Activated naive CD8-positive, alpha-beta T cell (primary cell): ENCODE data around the gene GPR52.
"Not testable (repeated sequence)": the region's sequence is repeated elsewhere in the genome, so short reads cannot be mapped to it uniquely, and the experiment has no call there.

Source experiments
- H3K27ac Mint-ChIP-seq: one replicate; pipeline ENCODE4 v1.8.0; 2021; ENCODE audit warnings: mixed read lengths
- H3K27me3 Mint-ChIP-seq: one replicate; pipeline ENCODE4 v1.8.0; 2021; ENCODE audit warnings: mixed read lengths
- H3K36me3 Mint-ChIP-seq: one replicate; pipeline ENCODE4 v1.8.0; 2021; ENCODE audit warnings: mixed read lengths
- H3K4me1 Mint-ChIP-seq: one replicate; pipeline ENCODE4 v1.8.0; 2021; ENCODE audit warnings: low read depth, mixed read lengths
- H3K4me3 Mint-ChIP-seq: one replicate; pipeline ENCODE4 v1.8.0; 2021; ENCODE audit warnings: mild to moderate bottlenecking, mixed read lengths
- H3K9me3 Mint-ChIP-seq: one replicate; pipeline ENCODE4 v1.8.0; 2021; ENCODE audit warnings: low read depth, mixed read lengths

The GPR52 gene

DNA sequence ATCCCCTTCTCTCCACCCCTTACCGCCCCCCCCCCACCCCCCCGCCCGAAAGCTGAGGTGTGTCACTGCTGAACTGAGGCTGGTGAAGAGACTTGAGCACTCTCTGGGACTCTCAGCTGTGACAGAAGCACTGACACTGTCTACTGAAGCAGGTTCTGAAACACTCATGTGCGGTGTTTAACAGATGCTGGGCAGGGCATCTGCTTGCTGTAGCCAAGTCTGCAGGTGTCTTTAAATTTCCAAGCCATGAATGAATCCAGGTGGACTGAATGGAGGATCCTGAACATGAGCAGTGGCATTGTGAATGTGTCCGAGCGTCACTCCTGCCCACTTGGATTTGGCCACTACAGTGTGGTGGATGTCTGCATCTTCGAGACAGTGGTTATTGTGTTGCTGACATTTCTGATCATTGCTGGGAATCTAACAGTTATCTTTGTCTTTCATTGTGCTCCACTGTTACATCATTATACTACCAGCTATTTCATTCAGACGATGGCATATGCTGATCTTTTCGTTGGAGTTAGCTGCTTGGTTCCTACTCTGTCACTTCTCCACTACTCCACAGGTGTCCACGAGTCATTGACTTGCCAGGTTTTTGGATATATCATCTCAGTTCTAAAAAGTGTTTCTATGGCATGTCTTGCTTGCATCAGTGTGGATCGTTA is at the start of gene GPR52:
TSS of gene GPR52 (plus strand) at position 99 of the 665 bp plus-strand sequence. CDS start at position 247, 148 bp downstream.
- no peaks in the 10 kb centered on the region for H3K9me3 Mint-ChIP-seq
- H3K27ac Mint-ChIP-seq = no peak within 1 kb of the TSS
- H3K4me3 Mint-ChIP-seq = no peak within 1 kb of the TSS
- no peaks in the 10 kb centered on the region for H3K27me3 Mint-ChIP-seq
- no peaks in the 10 kb centered on the region for H3K4me1 Mint-ChIP-seq
- peaks cover 3% of the 10 kb centered on the region for H3K36me3 Mint-ChIP-seq

GRCh38 chr1:174398246-174398645 is 49.5 kb upstream of the GPR52 start:
- Mint-ChIP-seq H3K27ac (no peak overlapping the region), H3K4me1 (no peaks in the 10 kb centered on the region), H3K4me3 (no peak overlapping the region), H3K9me3 (no peaks in the 10 kb centered on the region), H3K36me3 (peaks cover 53% of the 10 kb centered on the region), H3K27me3 (no peaks in the 10 kb centered on the region)

DNA sequence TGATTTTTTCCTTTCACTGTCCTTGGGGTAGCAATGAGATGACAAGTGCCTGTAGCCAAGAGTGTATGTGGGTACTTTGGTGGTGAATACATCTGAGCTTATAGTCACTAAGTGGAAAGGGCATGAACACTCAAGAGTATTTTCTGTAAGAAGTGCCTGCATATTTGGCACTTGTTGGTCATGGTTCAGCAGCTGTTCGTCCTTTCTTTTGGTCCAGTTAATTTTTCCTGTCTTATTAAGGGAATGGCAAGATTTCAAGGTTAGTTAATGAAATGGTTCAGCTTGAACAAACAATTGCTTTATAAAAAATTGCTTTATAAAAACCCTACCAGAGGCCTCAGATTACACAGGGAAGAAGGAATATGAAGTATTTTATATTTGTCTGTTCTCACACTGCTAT is 48.6 kb upstream of the GPR52 start:
- H3K27me3 Mint-ChIP-seq = no peaks in the 10 kb centered on the region
- peaks cover 49% of the 10 kb centered on the region for H3K36me3 Mint-ChIP-seq
- no peaks in the 10 kb centered on the region for H3K4me1 Mint-ChIP-seq
- no peak overlapping the region for H3K27ac Mint-ChIP-seq
- no peak overlapping the region for H3K4me3 Mint-ChIP-seq
- no peaks in the 10 kb centered on the region for H3K9me3 Mint-ChIP-seq

DNA sequence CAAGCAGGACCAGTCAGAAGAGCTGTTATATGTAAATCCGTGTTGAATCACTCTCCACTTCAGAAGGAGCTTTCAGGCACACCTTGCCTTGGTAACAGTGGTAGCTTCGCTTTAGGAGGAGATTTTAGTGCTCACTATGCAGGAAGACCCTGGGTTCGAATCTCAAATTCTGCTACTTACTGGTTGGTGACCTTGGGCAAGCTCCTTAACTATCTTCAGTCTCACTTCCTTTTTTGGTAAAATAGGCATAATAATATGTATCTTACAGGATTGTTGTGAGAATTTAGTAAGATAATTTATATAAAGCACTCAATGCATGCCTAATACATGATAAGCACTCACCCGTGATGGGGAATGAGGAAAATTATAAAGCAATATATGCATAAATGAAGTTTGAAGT is 46.7 kb upstream of the GPR52 start:
- Mint-ChIP-seq H3K27ac (no peak overlapping the region), H3K36me3 (peaks cover 51% of the 10 kb centered on the region), H3K4me1 (no peaks in the 10 kb centered on the region), H3K9me3 (no peaks in the 10 kb centered on the region), H3K27me3 (no peaks in the 10 kb centered on the region), H3K4me3 (no peak overlapping the region)

- H3K4me3 Mint-ChIP-seq = no peak overlapping the region
- H3K4me1 Mint-ChIP-seq = peaks cover 2% of the 10 kb centered on the region
- H3K9me3 Mint-ChIP-seq = peaks cover 12% of the 10 kb centered on the region
- no peaks in the 10 kb centered on the region for H3K27me3 Mint-ChIP-seq
- peaks cover 37% of the 10 kb centered on the region for H3K36me3 Mint-ChIP-seq
- no peak overlapping the region for H3K27ac Mint-ChIP-seq
Observed at GRCh38 chr1:174405219-174405618, 42.5 kb upstream of the GPR52 start.

DNA sequence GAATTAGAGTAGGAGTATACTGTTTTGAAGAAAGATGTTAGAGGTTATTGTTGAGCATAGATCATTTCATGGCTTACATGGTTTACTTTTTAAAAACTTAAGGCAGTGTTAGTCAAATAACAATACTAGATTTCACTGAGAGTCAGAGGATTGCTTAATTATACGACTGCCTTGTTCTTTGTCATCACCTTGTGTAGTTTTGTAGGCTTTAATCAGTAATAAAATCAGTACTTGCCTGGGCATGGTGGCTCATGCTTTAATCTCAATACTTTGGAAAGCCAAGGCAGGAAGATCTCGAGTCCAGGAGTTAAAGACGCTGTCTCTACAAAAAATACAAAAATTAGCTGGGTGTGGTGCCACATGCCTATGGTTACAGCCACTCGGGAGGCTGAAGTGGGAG is 41.3 kb upstream of the GPR52 start:
- peaks cover 37% of the 10 kb centered on the region for H3K36me3 Mint-ChIP-seq
- peaks cover 7% of the 10 kb centered on the region for H3K4me1 Mint-ChIP-seq
- no peak overlapping the region for H3K27ac Mint-ChIP-seq
- no peaks in the 10 kb centered on the region for H3K27me3 Mint-ChIP-seq
- peaks cover 13% of the 10 kb centered on the region for H3K9me3 Mint-ChIP-seq
- H3K4me3 Mint-ChIP-seq = no peak overlapping the region

DNA sequence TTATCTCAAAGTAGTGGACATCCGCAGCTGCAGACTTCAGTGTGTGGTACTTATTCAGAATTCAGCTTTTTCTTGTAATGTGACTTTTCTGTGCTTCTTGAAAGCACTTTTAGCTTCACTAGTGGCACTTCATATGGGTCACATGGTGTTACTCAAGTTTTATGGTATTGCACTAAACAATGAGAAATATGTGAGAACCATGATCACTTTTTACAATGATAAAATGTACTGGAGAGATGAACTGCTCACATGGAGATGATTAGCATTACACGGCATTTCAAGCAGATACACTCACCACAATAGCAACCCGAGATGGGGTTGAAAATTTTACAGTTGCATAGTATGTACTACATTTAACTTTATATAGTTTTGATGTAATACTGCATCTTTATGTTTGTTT is 40.1 kb upstream of the GPR52 start:
- Mint-ChIP-seq H3K36me3 (peaks cover 39% of the 10 kb centered on the region), H3K9me3 (peaks cover 22% of the 10 kb centered on the region), H3K4me1 (peaks cover 13% of the 10 kb centered on the region), H3K4me3 (no peak overlapping the region), H3K27me3 (no peaks in the 10 kb centered on the region), H3K27ac (no peak overlapping the region)

DNA sequence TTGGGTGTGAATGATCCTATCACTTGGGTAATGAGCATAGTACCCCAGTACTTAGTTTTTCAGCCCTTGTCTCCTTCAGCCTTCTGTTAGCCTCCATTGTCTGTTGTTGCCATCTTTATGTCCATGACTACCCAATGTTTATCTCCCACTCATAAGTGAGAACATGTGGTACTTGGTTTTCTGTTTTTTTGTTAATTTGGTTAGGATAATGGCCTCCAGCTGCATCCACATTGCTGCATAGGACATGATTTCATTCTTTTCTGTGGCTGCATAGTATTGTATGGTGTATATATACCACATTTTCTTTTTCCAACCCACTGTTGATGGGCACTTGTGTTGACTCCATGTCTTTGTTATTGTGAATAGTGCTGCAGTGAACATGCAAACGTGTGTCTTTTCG is 39.6 kb upstream of the GPR52 start:
- H3K27me3 Mint-ChIP-seq = no peaks in the 10 kb centered on the region
- peaks cover 22% of the 10 kb centered on the region for H3K9me3 Mint-ChIP-seq
- no peak overlapping the region for H3K27ac Mint-ChIP-seq
- no peak overlapping the region for H3K4me3 Mint-ChIP-seq
- H3K36me3 Mint-ChIP-seq = peaks cover 36% of the 10 kb centered on the region
- H3K4me1 Mint-ChIP-seq = peaks cover 15% of the 10 kb centered on the region

GRCh38 chr1:174409801-174410200 is 38.0 kb upstream of the GPR52 start:
- not testable (repeated sequence) for H3K4me3 Mint-ChIP-seq, H3K27me3 Mint-ChIP-seq, H3K27ac Mint-ChIP-seq
- Mint-ChIP-seq H3K9me3 (peaks cover 22% of the 10 kb centered on the region), H3K36me3 (peaks cover 30% of the 10 kb centered on the region), H3K4me1 (peaks cover 24% of the 10 kb centered on the region)

GRCh38 chr1:174413632-174414031 is 34.1 kb upstream of the GPR52 start:
- Mint-ChIP-seq H3K27me3 (no peaks in the 10 kb centered on the region), H3K9me3 (peaks cover 15% of the 10 kb centered on the region), H3K4me3 (no peak overlapping the region), H3K36me3 (peaks cover 23% of the 10 kb centered on the region), H3K27ac (no peak overlapping the region), H3K4me1 (peaks cover 22% of the 10 kb centered on the region)

- Mint-ChIP-seq H3K4me3 (no peak overlapping the region), H3K27ac (no peak overlapping the region), H3K36me3 (peaks cover 23% of the 10 kb centered on the region), H3K27me3 (no peaks in the 10 kb centered on the region), H3K9me3 (peaks cover 14% of the 10 kb centered on the region), H3K4me1 (peaks cover 25% of the 10 kb centered on the region)
Observed at GRCh38 chr1:174414203-174414602, 33.6 kb upstream of the GPR52 start.

DNA sequence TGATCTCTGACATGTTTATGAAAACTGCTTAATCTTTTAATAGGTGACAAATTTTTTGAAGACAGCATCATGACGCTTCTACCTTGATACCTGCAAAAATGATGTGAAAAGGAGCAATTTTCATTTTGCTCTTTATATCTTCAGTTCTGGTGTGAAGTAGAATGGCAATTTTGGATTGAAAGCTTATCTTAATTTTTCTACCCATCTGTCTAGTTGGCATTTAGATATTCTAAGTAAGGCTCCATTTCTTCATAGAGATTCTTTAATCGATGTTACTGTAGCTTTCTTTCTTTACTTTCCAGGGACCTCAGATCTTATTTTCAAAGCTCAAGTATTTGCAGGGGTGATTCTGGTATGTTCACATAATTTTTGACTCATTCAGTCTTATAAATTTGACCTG is 32.3 kb upstream of the GPR52 start:
- H3K4me1 Mint-ChIP-seq = peaks cover 29% of the 10 kb centered on the region
- H3K27ac Mint-ChIP-seq = no peak overlapping the region
- no peak overlapping the region for H3K4me3 Mint-ChIP-seq
- H3K36me3 Mint-ChIP-seq = peaks cover 16% of the 10 kb centered on the region
- peaks cover 10% of the 10 kb centered on the region for H3K9me3 Mint-ChIP-seq
- no peaks in the 10 kb centered on the region for H3K27me3 Mint-ChIP-seq

DNA sequence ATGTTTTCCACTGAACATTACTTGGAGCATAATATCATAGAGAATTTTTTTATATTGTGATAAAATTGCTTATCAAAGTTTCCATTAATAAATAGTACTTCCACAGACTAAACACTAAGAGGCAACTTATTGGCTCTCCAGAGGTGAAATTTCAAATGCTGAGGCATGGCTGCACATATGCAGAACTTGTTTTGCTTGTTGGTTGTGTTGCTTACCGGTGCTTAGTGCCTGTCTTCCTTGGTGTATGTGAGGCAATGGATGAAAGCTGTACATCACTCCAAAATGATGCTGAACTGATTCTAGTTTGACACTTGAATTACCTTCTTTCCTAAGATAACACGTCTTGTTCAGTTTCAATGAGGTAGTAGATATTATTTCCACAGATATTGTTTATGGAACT is 29.8 kb upstream of the GPR52 start:
- no peak overlapping the region for H3K27ac Mint-ChIP-seq
- no peaks in the 10 kb centered on the region for H3K9me3 Mint-ChIP-seq
- no peaks in the 10 kb centered on the region for H3K27me3 Mint-ChIP-seq
- H3K36me3 Mint-ChIP-seq = peaks cover 8% of the 10 kb centered on the region
- H3K4me3 Mint-ChIP-seq = no peak overlapping the region
- H3K4me1 Mint-ChIP-seq = peaks cover 17% of the 10 kb centered on the region

DNA sequence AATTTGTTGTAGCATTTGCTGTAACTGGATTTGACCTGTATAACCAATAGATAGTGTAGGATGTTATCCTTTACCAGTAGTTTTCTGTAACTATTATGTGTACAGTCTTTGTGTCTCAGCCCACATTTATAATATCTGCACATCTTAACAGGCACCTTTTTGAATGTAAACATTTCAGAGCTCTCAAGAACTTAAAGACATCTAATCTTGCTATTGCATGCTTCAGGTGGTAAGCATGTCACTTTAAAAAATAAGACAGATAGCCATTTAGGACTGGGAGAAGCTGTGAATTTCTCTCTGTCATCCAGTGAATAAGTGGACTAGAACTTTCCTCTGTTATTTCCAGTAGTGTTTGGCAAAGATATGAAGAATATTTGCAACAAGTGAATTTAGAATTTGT is 22.6 kb upstream of the GPR52 start:
- H3K27ac Mint-ChIP-seq = no peak overlapping the region
- H3K4me3 Mint-ChIP-seq = no peak overlapping the region
- no peaks in the 10 kb centered on the region for H3K27me3 Mint-ChIP-seq
- H3K36me3 Mint-ChIP-seq = peaks cover 11% of the 10 kb centered on the region
- H3K9me3 Mint-ChIP-seq = no peaks in the 10 kb centered on the region
- H3K4me1 Mint-ChIP-seq = no peaks in the 10 kb centered on the region

GRCh38 chr1:174426153-174426552 is 21.6 kb upstream of the GPR52 start:
- H3K27me3 Mint-ChIP-seq = no peaks in the 10 kb centered on the region
- peaks cover 8% of the 10 kb centered on the region for H3K36me3 Mint-ChIP-seq
- no peaks in the 10 kb centered on the region for H3K4me1 Mint-ChIP-seq
- H3K27ac Mint-ChIP-seq = no peak overlapping the region
- H3K4me3 Mint-ChIP-seq = no peak overlapping the region
- H3K9me3 Mint-ChIP-seq = no peaks in the 10 kb centered on the region

- no peaks in the 10 kb centered on the region for H3K27me3 Mint-ChIP-seq
- no peak overlapping the region for H3K27ac Mint-ChIP-seq
- no peak overlapping the region for H3K4me3 Mint-ChIP-seq
- H3K4me1 Mint-ChIP-seq = no peaks in the 10 kb centered on the region
- no peaks in the 10 kb centered on the region for H3K9me3 Mint-ChIP-seq
- peaks cover 6% of the 10 kb centered on the region for H3K36me3 Mint-ChIP-seq
Observed at GRCh38 chr1:174428033-174428432, 19.7 kb upstream of the GPR52 start.
